NK-92 (cell line): ENCODE results near the gene DEGS2.
"Not testable (repeated sequence)": the region's sequence is repeated elsewhere in the genome, so short reads cannot be mapped to it uniquely, and the experiment has no call there.

Experiments used
- DNase-seq: peaks from one replicate; lab custom pipeline; 2025; ENCODE audit not compliant: unreplicated experiment; lab: John Stamatoyannopoulos, UW

Gene DEGS2

GRCh38 chr14:100159094-100159864, at the start of gene DEGS2:
TSS of gene DEGS2 (minus strand) at chr14:100159645. CDS start at chr14:100159587, 58 bp downstream.
- DNase-seq = no peak

DNA sequence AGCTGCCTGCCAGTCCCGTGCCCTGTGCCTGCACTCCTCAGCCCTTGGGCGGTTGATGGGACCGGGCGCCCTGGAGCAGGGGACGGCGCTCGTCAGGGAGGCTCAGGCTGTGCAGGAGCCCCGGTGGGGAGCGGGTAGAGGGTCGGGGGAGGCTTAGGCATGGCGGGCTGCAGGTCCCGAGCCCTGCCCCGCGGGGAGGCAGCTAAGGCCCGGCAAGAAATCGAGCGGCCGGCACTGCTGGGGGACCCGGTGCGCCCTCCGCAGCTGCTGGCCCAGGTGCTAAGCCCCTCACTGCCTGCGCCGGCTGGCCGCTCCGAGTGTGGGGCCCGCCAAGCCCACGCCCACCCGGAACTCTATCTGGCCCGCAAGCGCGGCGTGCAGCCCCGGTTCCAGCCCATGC, 48.7 kb upstream of the DEGS2 start:
- not testable (repeated sequence) for DNase-seq

- DNase-seq = not testable (repeated sequence)
Measured at GRCh38 chr14:100207588-100207987, 48.1 kb upstream of the DEGS2 start.

DNA sequence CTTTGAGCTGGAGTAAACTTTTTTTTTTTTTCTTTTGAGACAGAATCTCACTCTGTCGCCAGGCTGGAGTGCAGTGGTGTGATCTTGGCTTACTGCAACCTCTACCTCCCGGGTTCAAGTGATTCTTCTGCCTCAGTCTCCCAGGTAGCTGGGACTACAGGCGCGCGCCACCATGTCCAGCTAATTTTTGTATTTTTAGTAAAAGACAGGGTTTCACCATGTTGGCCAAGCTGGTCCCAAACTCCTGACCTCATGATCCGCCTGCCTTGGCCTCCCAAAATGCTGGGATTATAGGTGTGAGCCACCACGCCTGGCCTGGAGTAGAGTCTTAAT, 45.4 kb upstream of the DEGS2 start:
- not testable (repeated sequence) for DNase-seq

DNA sequence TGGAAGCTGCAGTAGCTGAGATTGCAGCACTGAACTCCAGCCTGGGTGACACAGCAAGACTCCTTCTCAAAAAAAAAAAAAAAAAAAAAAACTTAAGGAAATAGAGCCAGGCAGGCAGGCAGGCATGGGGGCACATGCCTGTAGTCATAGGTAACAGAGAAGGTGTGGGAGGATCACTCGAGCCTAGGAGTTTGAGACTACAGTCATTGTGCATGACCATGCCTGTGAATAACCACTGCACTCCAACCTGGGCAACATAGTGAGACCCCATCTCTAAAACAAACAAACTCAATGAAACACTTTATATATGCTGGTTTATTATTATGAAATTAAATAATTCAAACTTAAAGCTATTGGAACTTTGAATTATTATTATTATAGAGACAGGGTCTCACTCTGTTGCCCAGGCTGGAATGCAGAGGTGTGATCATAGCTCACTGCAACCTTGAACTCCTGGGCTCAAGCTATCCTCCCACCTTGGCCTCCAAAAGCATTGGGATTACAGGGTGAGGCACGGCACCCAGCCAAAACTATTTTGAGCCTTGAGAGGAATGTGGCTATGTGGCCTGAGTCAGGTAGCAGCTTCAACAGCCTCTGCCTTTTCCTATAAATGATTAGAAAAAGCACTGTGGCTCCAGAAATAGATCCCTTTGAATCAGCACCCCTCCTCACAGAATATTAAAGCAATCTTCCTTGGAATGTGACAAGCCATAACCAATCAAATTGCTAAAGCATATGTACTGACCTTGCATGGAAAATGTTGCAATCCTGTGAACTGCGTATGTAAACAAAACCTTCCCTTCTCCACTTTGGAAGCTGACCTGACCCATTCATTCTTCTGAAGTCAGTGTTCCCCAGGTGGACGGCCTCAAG, 44.8 kb upstream of the DEGS2 start:
- DNase-seq = no peak

DNA sequence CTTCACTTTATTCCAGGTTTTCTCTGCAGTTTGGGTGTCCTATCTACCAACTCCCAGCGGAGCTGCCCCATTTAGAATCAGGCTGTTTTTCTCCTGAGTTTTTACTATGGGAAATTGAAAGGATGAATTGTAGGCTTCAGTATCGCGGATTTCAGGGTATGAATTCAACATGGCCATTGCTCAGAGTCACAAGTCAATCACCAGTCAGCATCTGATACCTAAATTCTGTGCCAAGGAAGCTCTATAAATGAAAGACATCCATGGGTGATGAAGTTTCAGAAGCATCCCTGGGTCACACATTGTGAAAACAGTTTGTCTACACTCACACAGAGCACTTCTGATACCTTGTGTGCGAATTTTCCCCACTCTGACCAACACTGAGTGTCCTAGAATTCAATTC, 43.7 kb upstream of the DEGS2 start:
- no peak for DNase-seq

- DNase-seq = no peak
Measured at GRCh38 chr14:100202712-100203111, 43.3 kb upstream of the DEGS2 start.

DNA sequence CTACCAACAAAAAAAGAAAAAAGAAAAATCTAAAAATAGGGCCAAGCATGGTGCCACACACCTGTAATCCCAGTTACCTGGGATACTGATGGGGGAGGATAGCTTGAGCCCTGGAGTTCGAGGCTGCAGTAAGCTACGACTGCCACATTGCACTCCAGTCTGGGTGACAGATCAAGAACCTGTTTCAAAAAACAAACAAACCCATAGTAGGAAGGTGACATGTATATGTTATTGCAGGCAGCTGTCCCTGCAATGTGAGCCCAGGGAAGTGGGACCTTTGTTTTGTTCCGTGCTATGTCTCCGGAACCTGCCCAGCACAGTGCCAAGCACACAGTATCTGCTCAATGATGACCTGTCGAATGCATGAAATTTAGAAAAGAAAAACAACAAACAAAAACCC, 42.3 kb upstream of the DEGS2 start:
- DNase-seq = no peak

DNA sequence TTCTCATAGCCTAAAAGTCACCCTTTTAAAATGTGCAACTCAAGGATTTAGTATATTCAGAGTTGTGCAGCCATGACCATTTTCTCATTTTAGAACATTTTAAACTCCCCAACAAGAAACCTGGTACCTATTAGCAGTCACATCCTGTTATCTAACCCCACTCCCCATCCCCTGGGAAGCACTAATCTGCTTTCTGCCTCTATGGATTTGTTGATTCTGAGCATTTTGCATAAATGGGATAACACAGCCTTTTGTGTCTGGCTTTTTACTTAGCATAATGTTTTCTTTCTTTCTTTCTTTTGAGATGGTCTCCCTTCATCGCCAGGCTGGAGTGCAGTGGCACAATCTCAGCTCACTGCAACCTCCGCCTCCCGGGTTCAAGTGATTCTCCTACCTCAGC, 40.9 kb upstream of the DEGS2 start:
- DNase-seq = no peak

- DNase-seq = no peak
Measured at GRCh38 chr14:100199240-100199860, 39.9 kb upstream of the DEGS2 start.

DNA sequence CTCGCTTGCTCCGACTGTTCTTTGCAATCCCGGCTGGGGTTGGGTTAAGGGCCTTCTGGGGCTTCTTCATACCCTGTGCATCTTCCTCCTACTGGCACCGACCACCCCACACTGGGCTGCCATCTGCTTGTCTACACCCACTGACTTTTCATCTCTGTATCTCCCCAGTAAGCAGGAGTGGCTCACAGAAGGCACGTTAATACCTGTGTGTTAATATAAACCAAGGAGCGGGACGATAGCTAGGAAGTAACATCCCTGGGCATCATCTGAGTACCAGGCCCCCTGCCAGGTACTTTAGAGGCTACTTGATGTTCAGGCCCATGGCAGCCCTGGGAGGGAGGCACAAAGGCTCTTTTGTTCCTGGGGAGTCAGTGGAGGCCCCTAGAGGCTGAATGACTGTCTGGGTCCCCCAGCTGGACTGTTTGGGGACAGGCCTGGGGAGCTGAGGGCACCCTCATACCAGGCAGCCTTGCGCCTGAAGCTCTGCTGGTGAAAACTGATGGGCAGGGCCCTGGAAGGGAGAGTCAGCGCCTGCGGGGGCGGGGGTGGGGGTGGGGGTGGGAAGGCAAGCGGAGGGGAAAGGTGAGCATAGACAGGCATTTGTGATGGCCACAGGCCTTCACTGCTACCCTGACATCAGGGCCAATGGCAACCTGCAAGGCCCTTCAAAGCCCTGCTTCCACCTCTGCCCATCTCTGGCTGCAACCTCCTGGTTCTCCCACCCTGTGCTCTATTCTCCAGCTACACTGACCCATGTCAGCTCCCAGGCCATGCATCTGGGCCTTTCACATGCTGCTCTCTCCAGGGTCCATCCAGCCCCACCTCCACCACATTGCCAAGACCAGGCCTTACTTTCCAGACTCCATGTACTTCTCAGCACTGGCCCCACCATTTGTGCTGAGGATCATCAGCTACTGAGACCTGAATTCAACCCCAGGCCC, 34.2 kb upstream of the DEGS2 start:
- no peak for DNase-seq

- peak; percentile 94 for DNase-seq
Measured at GRCh38 chr14:100192672-100193416, 33.4 kb upstream of the DEGS2 start.

- DNase-seq = no peak
Measured at GRCh38 chr14:100192250-100192671, 32.8 kb upstream of the DEGS2 start.

GRCh38 chr14:100191584-100192249, 32.3 kb upstream of the DEGS2 start:
- DNase-seq = no peak

DNA sequence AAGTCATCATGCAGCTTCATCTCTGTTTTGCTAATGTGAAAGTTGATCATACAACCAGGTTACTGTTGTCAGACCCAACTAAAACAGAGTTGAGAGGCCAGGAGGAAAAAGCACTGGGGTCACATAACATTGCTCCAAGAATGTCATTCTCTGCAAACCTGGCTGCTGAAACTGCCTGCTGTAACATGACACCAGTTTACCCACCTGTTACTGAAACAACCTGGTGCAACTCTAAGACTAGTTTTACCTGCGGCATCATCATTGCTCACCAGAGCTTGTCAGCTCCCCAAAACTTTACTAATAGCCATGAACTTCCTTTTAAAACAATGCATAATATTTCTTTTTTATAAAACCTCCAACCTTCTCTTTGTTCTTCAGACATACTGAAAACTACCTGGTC, 30.7 kb upstream of the DEGS2 start:
- DNase-seq = no peak

GRCh38 chr14:100188392-100189030, 29.1 kb upstream of the DEGS2 start:
- DNase-seq = no peak

DNA sequence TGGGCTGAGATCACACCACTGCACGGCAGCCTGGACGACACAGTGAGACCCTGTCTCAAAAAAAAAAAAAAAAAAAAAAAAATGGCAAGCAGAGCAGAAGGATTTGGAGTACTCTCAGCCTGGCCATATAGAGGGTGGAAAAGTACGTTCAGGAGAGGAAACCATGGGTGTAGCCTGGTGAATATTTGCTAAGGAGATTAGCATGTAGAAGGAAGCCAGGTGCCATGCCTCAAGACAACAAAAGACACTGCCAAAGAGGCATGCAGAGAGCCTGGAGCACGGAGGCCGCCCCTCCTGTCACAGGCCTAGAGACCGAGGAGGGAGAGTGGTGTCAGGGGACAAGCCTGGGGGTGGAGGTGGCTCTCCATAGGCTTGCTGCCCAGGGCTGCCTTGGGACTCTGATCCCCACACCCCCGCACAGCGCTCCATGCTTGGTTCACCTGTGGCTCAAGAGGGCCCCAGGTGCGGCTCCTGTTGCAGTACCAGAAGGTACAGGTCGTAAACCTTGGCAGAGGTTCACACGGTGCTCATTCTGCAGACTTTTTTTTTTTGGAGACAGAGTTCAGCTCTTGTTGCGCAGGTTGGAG, 27.9 kb upstream of the DEGS2 start:
- DNase-seq = no peak

DNA sequence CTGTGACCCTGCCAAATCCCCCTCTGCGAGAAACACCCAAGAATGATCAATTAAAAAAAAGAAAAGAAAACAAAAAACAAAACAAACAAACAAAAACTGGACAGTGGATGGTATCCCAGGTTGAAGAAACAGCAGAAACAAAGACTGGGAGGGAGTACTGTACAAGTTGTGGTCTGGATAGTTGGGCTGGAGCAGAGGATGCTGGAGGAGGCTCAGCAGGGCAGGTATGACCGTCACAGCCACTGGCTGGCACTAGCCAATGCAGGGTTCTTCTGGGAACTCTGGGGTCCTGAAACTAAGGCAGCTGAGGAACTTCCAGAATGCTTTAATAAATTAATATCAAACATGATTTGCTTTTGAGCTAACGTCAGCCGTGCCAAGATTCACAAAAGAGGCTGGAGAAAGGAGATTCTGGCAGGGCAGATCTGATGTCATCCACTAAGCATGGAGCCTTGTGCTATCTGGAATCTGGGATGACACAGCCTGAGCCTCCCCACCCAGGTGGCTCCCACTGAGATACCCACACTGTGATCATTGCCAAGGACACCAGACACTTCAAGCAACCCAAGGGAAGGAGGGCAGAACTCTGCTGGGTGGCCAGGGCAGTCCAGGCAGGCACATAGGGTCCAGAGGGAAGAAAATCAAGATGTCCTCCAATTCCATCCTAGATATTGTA, 22.6 kb upstream of the DEGS2 start:
- DNase-seq = not testable (repeated sequence)
